ENCODE measurements around the gene MOAP1. TPM values are rescaled to one million over a fixed set of nuclear protein-coding genes. Genes with fewer than 3 reads are reported as not detected.
A peak's percentile ranks its signal among the peaks of the same experiment; 100 is the strongest.

MOAP1 gene
- total RNA-seq, 1 donor from 2014 or later, result 16.1 TPM

DNA sequence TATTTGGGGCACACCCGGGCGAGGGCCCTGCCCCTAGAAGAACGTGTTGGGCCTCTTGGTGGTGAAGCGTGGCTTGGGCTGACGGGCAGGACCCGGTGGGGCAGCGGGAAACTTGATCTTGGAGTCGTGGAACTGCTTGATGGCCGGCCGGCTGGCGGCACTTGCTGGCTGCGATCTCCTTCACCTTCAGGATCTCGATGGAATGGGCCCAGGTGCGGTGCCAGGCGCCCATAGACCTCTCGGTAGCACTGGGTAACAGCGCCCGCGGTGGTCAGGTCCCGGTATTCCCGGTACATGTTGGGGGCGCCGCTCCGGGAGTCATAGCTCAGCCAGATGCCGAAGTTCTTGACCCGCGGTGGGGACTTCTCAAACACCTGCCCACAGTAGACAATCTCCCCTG, 38.9 kb upstream of the MOAP1 start:
- peaks cover 11% of the 10 kb centered on the region for H3K36me3 ChIP-seq (ENCODE audit: insufficient read depth, low read length)
- no peaks in the 10 kb centered on the region for H4K20me1 ChIP-seq (ENCODE audit: insufficient read depth, low read length)
- H3K27me3 Mint-ChIP-seq (ENCODE audit: low read depth, unreplicated experiment), result no peaks in the 10 kb centered on the region
- H3K4me2 ChIP-seq (ENCODE audit: low read length), result no peak overlapping the region
- H3K9me3 ChIP-seq (ENCODE audit: insufficient read depth, low read depth, low read length), result no peaks in the 10 kb centered on the region
- FAIRE-seq (no peak), DNase-seq (ENCODE audit: low read depth) (no peak)
- H3K4me1 ChIP-seq (ENCODE audit: insufficient read depth, low read length), result no peaks in the 10 kb centered on the region
- TF ChIP-seq, protein P1, sequence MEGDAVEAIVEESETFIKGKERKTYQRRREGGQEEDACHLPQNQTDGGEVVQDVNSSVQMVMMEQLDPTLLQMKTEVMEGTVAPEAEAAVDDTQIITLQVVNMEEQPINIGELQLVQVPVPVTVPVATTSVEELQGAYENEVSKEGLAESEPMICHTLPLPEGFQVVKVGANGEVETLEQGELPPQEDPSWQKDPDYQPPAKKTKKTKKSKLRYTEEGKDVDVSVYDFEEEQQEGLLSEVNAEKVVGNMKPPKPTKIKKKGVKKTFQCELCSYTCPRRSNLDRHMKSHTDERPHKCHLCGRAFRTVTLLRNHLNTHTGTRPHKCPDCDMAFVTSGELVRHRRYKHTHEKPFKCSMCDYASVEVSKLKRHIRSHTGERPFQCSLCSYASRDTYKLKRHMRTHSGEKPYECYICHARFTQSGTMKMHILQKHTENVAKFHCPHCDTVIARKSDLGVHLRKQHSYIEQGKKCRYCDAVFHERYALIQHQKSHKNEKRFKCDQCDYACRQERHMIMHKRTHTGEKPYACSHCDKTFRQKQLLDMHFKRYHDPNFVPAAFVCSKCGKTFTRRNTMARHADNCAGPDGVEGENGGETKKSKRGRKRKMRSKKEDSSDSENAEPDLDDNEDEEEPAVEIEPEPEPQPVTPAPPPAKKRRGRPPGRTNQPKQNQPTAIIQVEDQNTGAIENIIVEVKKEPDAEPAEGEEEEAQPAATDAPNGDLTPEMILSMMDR (IDR thresholded peaks at IDR 0.05; ENCODE audit: insufficient read depth, low read depth, low read length), result no peak
- no peak for TF ChIP-seq EZH2 (IDR thresholded peaks at IDR 0.05; ENCODE audit: insufficient read depth, low read length)
- no peak overlapping the region for H3K27ac ChIP-seq (ENCODE audit: low read depth, low read length)
- H3K4me3 Mint-ChIP-seq (ENCODE audit: unreplicated experiment), result no peak overlapping the region
- H3K9me3 Mint-ChIP-seq (ENCODE audit: unreplicated experiment), result no peaks in the 10 kb centered on the region
- H2AFZ ChIP-seq (ENCODE audit: low read depth, low read length), result no peak overlapping the region
- H3K4me3 ChIP-seq (ENCODE audit: insufficient read depth, low read depth, low read length), result no peak overlapping the region
- H3K36me3 Mint-ChIP-seq (ENCODE audit: low read depth, unreplicated experiment), result peaks cover 5% of the 10 kb centered on the region
- H3K9ac ChIP-seq (ENCODE audit: low read length), result no peak overlapping the region
- no peaks in the 10 kb centered on the region for H3K79me2 ChIP-seq (ENCODE audit: insufficient read depth, low read length)
- H3K27me3 ChIP-seq (ENCODE audit: insufficient read depth, low read length), result no peaks in the 10 kb centered on the region
- H3K4me1 Mint-ChIP-seq (ENCODE audit: low read depth, unreplicated experiment), result peaks cover 3% of the 10 kb centered on the region
- no peak overlapping the region for H3K27ac Mint-ChIP-seq (ENCODE audit: unreplicated experiment)

GRCh38 chr14:93220509-93220908, 35.8 kb upstream of the MOAP1 start:
- no peaks in the 10 kb centered on the region for H3K4me1 Mint-ChIP-seq (ENCODE audit: low read depth, unreplicated experiment)
- no peaks in the 10 kb centered on the region for H3K27me3 Mint-ChIP-seq (ENCODE audit: low read depth, unreplicated experiment)
- Histone ChIP-seq H3K9me3 (ENCODE audit: insufficient read depth, low read depth, low read length) (no peaks in the 10 kb centered on the region), H3K4me3 (ENCODE audit: insufficient read depth, low read depth, low read length) (no peak overlapping the region), H3K4me2 (ENCODE audit: low read length) (no peak overlapping the region), H3K9ac (ENCODE audit: low read length) (no peak overlapping the region), H3K27me3 (ENCODE audit: insufficient read depth, low read length) (no peaks in the 10 kb centered on the region), H3K27ac (ENCODE audit: low read depth, low read length) (no peak overlapping the region), H2AFZ (ENCODE audit: low read depth, low read length) (no peak overlapping the region), H3K79me2 (ENCODE audit: insufficient read depth, low read length) (no peaks in the 10 kb centered on the region), H3K36me3 (ENCODE audit: insufficient read depth, low read length) (peaks cover 11% of the 10 kb centered on the region), H4K20me1 (ENCODE audit: insufficient read depth, low read length) (no peaks in the 10 kb centered on the region), H3K4me1 (ENCODE audit: insufficient read depth, low read length) (no peaks in the 10 kb centered on the region)
- H3K4me3 Mint-ChIP-seq (ENCODE audit: unreplicated experiment), result no peak overlapping the region
- no peak overlapping the region for H3K27ac Mint-ChIP-seq (ENCODE audit: unreplicated experiment)
- DNase-seq (ENCODE audit: low read depth) (no peak), FAIRE-seq (no peak)
- TF ChIP-seq, protein P1 (IDR thresholded peaks at IDR 0.05; ENCODE audit: insufficient read depth, low read depth, low read length), result no peak
- TF ChIP-seq EZH2 (IDR thresholded peaks at IDR 0.05; ENCODE audit: insufficient read depth, low read length), result no peak
- H3K36me3 Mint-ChIP-seq (ENCODE audit: low read depth, unreplicated experiment), result no peaks in the 10 kb centered on the region
- H3K9me3 Mint-ChIP-seq (ENCODE audit: unreplicated experiment), result no peaks in the 10 kb centered on the region

GRCh38 chr14:93219103-93219726, 34.5 kb upstream of the MOAP1 start:
- Histone ChIP-seq H3K79me2 (ENCODE audit: insufficient read depth, low read length) (no peaks in the 10 kb centered on the region), H3K4me1 (ENCODE audit: insufficient read depth, low read length) (no peaks in the 10 kb centered on the region), H3K4me2 (ENCODE audit: low read length) (no peak overlapping the region), H3K9me3 (ENCODE audit: insufficient read depth, low read depth, low read length) (no peaks in the 10 kb centered on the region), H3K36me3 (ENCODE audit: insufficient read depth, low read length) (peaks cover 14% of the 10 kb centered on the region), H3K4me3 (ENCODE audit: insufficient read depth, low read depth, low read length) (no peak overlapping the region), H3K27me3 (ENCODE audit: insufficient read depth, low read length) (no peaks in the 10 kb centered on the region), H2AFZ (ENCODE audit: low read depth, low read length) (no peak overlapping the region), H3K27ac (ENCODE audit: low read depth, low read length) (no peak overlapping the region), H3K9ac (ENCODE audit: low read length) (no peak overlapping the region), H4K20me1 (ENCODE audit: insufficient read depth, low read length) (no peaks in the 10 kb centered on the region)
- Mint-ChIP-seq H3K27me3 (ENCODE audit: low read depth, unreplicated experiment) (no peaks in the 10 kb centered on the region), H3K4me1 (ENCODE audit: low read depth, unreplicated experiment) (no peaks in the 10 kb centered on the region), H3K9me3 (ENCODE audit: unreplicated experiment) (no peaks in the 10 kb centered on the region), H3K4me3 (ENCODE audit: unreplicated experiment) (no peak overlapping the region), H3K36me3 (ENCODE audit: low read depth, unreplicated experiment) (no peaks in the 10 kb centered on the region), H3K27ac (ENCODE audit: unreplicated experiment) (no peak overlapping the region)
- DNase-seq (ENCODE audit: low read depth), result peak; percentile 46
- no peak for FAIRE-seq
- no peak for TF ChIP-seq EZH2 (IDR thresholded peaks at IDR 0.05; ENCODE audit: insufficient read depth, low read length)
- TF ChIP-seq, protein P1 (IDR thresholded peaks at IDR 0.05; ENCODE audit: insufficient read depth, low read depth, low read length), result peak; percentile 63

Data from astrocyte (in vitro differentiated cells and primary cell).